Fibroblast of mammary gland (primary cell): ENCODE measurements around the gene DSG4.

ENCODE experiments used
- DNase-seq: peaks from one replicate; pipeline ENCODE4 v3.0.0-alpha.2; 2010; ENCODE audit warnings: low read depth
- H3K4me3 ChIP-seq: 2 replicates; pipeline ENCODE4 v1.5.1; 2011; ENCODE audit warnings: low read depth, mild to moderate bottlenecking, low read length, moderate library complexity; ENCODE audit not compliant: control insufficient read depth
- TF ChIP-seq, protein P1 (sequence below): conservative IDR thresholded peaks from 2 replicates; pipeline ENCODE4 v1.5.1; 2011; ENCODE audit warnings: low read depth, low read length, inconsistent platforms; ENCODE audit not compliant: control insufficient read depth, insufficient read depth

DSG4 gene

GRCh38 chr18:31396796-31397612, 20.4 kb downstream of the DSG4 start:
- TF ChIP-seq, protein P1, sequence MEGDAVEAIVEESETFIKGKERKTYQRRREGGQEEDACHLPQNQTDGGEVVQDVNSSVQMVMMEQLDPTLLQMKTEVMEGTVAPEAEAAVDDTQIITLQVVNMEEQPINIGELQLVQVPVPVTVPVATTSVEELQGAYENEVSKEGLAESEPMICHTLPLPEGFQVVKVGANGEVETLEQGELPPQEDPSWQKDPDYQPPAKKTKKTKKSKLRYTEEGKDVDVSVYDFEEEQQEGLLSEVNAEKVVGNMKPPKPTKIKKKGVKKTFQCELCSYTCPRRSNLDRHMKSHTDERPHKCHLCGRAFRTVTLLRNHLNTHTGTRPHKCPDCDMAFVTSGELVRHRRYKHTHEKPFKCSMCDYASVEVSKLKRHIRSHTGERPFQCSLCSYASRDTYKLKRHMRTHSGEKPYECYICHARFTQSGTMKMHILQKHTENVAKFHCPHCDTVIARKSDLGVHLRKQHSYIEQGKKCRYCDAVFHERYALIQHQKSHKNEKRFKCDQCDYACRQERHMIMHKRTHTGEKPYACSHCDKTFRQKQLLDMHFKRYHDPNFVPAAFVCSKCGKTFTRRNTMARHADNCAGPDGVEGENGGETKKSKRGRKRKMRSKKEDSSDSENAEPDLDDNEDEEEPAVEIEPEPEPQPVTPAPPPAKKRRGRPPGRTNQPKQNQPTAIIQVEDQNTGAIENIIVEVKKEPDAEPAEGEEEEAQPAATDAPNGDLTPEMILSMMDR = no peak
- no peak for DNase-seq
- H3K4me3 ChIP-seq = no peak overlapping the region

- no peak for DNase-seq
- TF ChIP-seq, protein P1 = no peak
- no peak overlapping the region for H3K4me3 ChIP-seq
These were observed 21.6 kb downstream of the DSG4 start for GRCh38 chr18:31398191-31398590.

GRCh38 chr18:31399306-31400032, 22.9 kb downstream of the DSG4 start:
- DNase-seq = peak; percentile 33
- TF ChIP-seq, protein P1 = no peak

GRCh38 chr18:31401156-31402025, 24.8 kb downstream of the DSG4 start:
- H3K4me3 ChIP-seq = no peak overlapping the region
- no peak for DNase-seq
- TF ChIP-seq, protein P1 = no peak

More at GRCh38 chr18:31399306-31400032, 22.9 kb downstream of the DSG4 start:
- H3K4me3 ChIP-seq = no peak overlapping the region

GRCh38 chr18:31402026-31402373, 25.4 kb downstream of the DSG4 start:
- H3K4me3 ChIP-seq = no peak overlapping the region
- DNase-seq = no peak
- TF ChIP-seq, protein P1 = no peak

- DNase-seq = no peak
- no peak overlapping the region for H3K4me3 ChIP-seq
- TF ChIP-seq, protein P1 = no peak
These were observed 26.8 kb downstream of the DSG4 start for GRCh38 chr18:31403409-31403808.
